Measurements from ENCODE around the gene COL11A2. TPM values are rescaled to one million over a fixed set of nuclear protein-coding genes. Genes with fewer than 3 reads are reported as not detected.
A peak's percentile ranks its signal among the peaks of the same experiment; 100 is the strongest.

Gene COL11A2
- total RNA-seq, 4 donors from 2014 or later, result 0.16 to 0.30 (median 0.28) TPM

GRCh38 chr6:33161354-33162331, 30.6 kb downstream of the COL11A2 start:
- TF ChIP-seq, protein P1, sequence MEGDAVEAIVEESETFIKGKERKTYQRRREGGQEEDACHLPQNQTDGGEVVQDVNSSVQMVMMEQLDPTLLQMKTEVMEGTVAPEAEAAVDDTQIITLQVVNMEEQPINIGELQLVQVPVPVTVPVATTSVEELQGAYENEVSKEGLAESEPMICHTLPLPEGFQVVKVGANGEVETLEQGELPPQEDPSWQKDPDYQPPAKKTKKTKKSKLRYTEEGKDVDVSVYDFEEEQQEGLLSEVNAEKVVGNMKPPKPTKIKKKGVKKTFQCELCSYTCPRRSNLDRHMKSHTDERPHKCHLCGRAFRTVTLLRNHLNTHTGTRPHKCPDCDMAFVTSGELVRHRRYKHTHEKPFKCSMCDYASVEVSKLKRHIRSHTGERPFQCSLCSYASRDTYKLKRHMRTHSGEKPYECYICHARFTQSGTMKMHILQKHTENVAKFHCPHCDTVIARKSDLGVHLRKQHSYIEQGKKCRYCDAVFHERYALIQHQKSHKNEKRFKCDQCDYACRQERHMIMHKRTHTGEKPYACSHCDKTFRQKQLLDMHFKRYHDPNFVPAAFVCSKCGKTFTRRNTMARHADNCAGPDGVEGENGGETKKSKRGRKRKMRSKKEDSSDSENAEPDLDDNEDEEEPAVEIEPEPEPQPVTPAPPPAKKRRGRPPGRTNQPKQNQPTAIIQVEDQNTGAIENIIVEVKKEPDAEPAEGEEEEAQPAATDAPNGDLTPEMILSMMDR (IDR thresholded peaks at IDR 0.05), result peak in 1 of 3 donors; percentile 76
- TF ChIP-seq POLR2A (IDR thresholded peaks at IDR 0.05), result no peak
- 4 to 6% methylated on average over 40 to 56 of the region's 58 CpGs for WGBS, 2 donors
- no peak overlapping the region for H3K4me3 ChIP-seq (ENCODE audit: low read depth, poor library complexity, severe bottlenecking)
- DNase-seq (ENCODE audit: low spot score in 2 of 2), result peak; percentile 63 to 96
- intact Hi-C loops (cut with DNase I; ENCODE audit: low total_unique reads), result no loop called here

- no peak overlapping the region for H3K4me3 ChIP-seq (ENCODE audit: low read depth, poor library complexity, severe bottlenecking)
- 21 to 23% methylated on average over 13 of the region's 13 CpGs for WGBS, 2 donors
- DNase-seq (ENCODE audit: low spot score in 2 of 2), result peak; percentile 38 to 84
- intact Hi-C loops (cut with DNase I; ENCODE audit: low total_unique reads), result no loop called here
- TF ChIP-seq POLR2A (IDR thresholded peaks at IDR 0.05), result no peak
Observed at GRCh38 chr6:33160728-33161344, 31.4 kb downstream of the COL11A2 start.

GRCh38 chr6:33160096-33160495, 32.2 kb downstream of the COL11A2 start:
- no peak overlapping the region for H3K4me3 ChIP-seq (ENCODE audit: low read depth, poor library complexity, severe bottlenecking)
- intact Hi-C loops (cut with DNase I; ENCODE audit: low total_unique reads), result no loop called here
- WGBS, 2 donors, result 91 to 92% methylated on average over 11 of the region's 11 CpGs
- no peak for TF ChIP-seq POLR2A (IDR thresholded peaks at IDR 0.05)
- DNase-seq (ENCODE audit: low spot score in 2 of 2), result peak in 1 of 2 donors; percentile 60

- no peak overlapping the region for H3K4me3 ChIP-seq (ENCODE audit: low read depth, poor library complexity, severe bottlenecking)
- intact Hi-C loops (cut with DNase I; ENCODE audit: low total_unique reads), result no loop called here
- WGBS, 2 donors, result 97 to 100% methylated on average over 2 of the region's 2 CpGs
- TF ChIP-seq POLR2A (IDR thresholded peaks at IDR 0.05), result no peak
- TF ChIP-seq, protein P1 (IDR thresholded peaks at IDR 0.05), result no peak
- no peak for DNase-seq (ENCODE audit: low spot score in 2 of 2)
Observed at GRCh38 chr6:33156964-33157363, 35.3 kb downstream of the COL11A2 start.

DNA sequence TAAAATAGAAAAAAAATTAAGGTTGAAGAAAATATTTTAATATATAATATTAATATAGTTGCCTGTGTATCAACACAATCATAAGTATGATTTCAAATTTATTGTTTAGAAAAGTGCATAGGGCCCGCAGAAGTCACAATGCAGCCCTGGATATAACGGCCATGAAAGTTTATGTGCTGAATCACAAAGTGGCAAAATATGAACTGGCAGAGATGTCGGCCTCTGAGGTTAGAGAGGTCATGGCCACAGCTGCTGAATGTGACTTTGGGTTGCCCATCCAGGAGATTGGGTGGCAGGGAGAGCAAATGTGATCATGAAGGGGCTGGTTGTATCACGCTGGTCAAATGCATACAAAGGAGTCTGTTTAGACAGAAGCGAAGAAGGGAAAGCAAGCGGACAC, 35.7 kb downstream of the COL11A2 start:
- TF ChIP-seq POLR2A (IDR thresholded peaks at IDR 0.05), result no peak
- TF ChIP-seq, protein P1 (IDR thresholded peaks at IDR 0.05), result no peak
- no peak overlapping the region for H3K4me3 ChIP-seq (ENCODE audit: low read depth, poor library complexity, severe bottlenecking)
- DNase-seq (ENCODE audit: low spot score in 2 of 2), result no peak
- 78 to 92% methylated on average over 6 of the region's 6 CpGs for WGBS, 2 donors
- intact Hi-C loops (cut with DNase I; ENCODE audit: low total_unique reads), result no loop called here

DNA sequence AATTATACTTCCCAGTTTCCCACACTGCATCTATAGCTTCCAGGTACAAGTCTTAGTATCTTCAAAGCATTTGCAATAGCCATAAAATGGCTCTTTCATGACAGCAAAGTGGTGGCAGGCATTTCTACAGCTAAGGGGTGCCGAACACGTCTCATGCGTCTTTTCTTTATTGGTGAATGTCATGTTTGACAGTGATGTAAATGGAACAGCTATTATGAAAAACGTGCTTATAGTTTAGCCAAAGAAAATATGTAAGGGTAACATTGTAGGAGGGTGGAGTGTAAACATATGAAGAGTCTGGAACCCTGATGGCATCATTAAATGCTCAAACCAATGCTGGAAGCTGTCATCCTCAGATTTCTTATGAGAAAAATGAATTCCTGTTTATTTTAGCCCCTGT, 37.9 kb downstream of the COL11A2 start:
- 56 to 58% methylated on average over 4 of the region's 4 CpGs for WGBS, 2 donors
- H3K4me3 ChIP-seq (ENCODE audit: low read depth, poor library complexity, severe bottlenecking), result no peak overlapping the region
- TF ChIP-seq, protein P1 (IDR thresholded peaks at IDR 0.05), result no peak
- no peak for TF ChIP-seq POLR2A (IDR thresholded peaks at IDR 0.05)
- intact Hi-C loops (cut with DNase I; ENCODE audit: low total_unique reads), result no loop called here
- DNase-seq (ENCODE audit: low spot score in 2 of 2), result no peak

Measured in lower leg skin (tissue), 4 donors.